SU-DHL-6 (cell line): Measurements from ENCODE around the gene GRIFIN.

ENCODE experiments used
- H2AFZ ChIP-seq: fragments of 200-600 bp; sonication (generic); 2 replicates; pipeline ENCODE4 v1.6.1; 2014; ENCODE audit warnings: low read depth, mild to moderate bottlenecking, moderate library complexity, mixed read lengths, antibody characterized with exemption, low read length; ENCODE audit not compliant: severe bottlenecking
- H3F3A ChIP-seq: fragments of 200-600 bp; shearing (Covaris generic); 2 replicates; pipeline ENCODE4 v1.6.0; 2016; ENCODE audit warnings: antibody characterized with exemption, mild to moderate bottlenecking; ENCODE audit not compliant: insufficient read depth
- H3K27ac ChIP-seq: fragments of 200-600 bp; sonication (generic); 2 replicates; pipeline ENCODE4 v1.5.1; 2016; ENCODE audit warnings: low read depth, mild to moderate bottlenecking, low read length, moderate library complexity, mixed read lengths
- H3K27me3 ChIP-seq: fragments of 200-600 bp; sonication (generic), shearing (Covaris generic); 2 replicates; pipeline ENCODE4 v1.6.0; 2014; ENCODE audit warnings: mild to moderate bottlenecking, low read length
- H3K36me3 ChIP-seq: fragments of 200-600 bp; sonication (generic); 2 replicates; pipeline ENCODE4 v1.6.1; 2014; ENCODE audit warnings: mild to moderate bottlenecking, low read length, mixed read lengths
- H3K4me2 ChIP-seq: fragments of 300-600, 200-600 bp; shearing (Covaris generic), sonication (generic); 2 replicates; pipeline ENCODE4 v1.6.0; 2014; ENCODE audit warnings: low read length, low read depth, mild to moderate bottlenecking; ENCODE audit not compliant: poor library complexity, severe bottlenecking
- H3K4me3 ChIP-seq: fragments of 200-600 bp; sonication (generic); 2 replicates; pipeline ENCODE4 v1.5.1; 2014; ENCODE audit warnings: antibody characterized with exemption, low read length, mild to moderate bottlenecking, mixed read lengths; ENCODE audit not compliant: insufficient read depth, poor library complexity, severe bottlenecking
- H3K79me2 ChIP-seq: fragments of 200-600 bp; sonication (generic); 2 replicates; pipeline ENCODE4 v1.6.1; 2014; ENCODE audit warnings: mild to moderate bottlenecking, low read length, moderate library complexity; ENCODE audit not compliant: insufficient read depth
- H3K9ac ChIP-seq: fragments of 200-600 bp; sonication (generic); 2 replicates; pipeline ENCODE4 v1.7.0; 2014; ENCODE audit warnings: mild to moderate bottlenecking, low read length
- H3K9me2 ChIP-seq: fragments of 200-600 bp; sonication (generic); replicated peaks from 2 replicates; pipeline ENCODE4 v1.6.1; 2014; ENCODE audit warnings: low read length; ENCODE audit not compliant: insufficient read depth
- H3K9me3 ChIP-seq: fragments of 200-600 bp; sonication (generic); 2 replicates; pipeline ENCODE4 v1.6.1; 2014; ENCODE audit warnings: low read length, mixed read lengths; ENCODE audit not compliant: insufficient read depth
- H4K20me1 ChIP-seq: fragments of 200-600 bp; sonication (generic); 2 replicates; pipeline ENCODE4 v1.6.1; 2014; ENCODE audit warnings: low read depth, mild to moderate bottlenecking, antibody characterized with exemption, low read length, moderate library complexity, mixed read lengths
- EZH2phosphoT487 ChIP-seq: fragments of 200-600 bp; sonication (generic), shearing (Covaris generic); conservative IDR thresholded peaks from 2 replicates; pipeline ENCODE4 v1.6.1; 2018; ENCODE audit warnings: mild to moderate bottlenecking, antibody characterized with exemption, low read length, moderate library complexity, mixed read lengths
- TF ChIP-seq, protein P1 (sequence below): fragments of 200-600 bp; sonication (generic); IDR thresholded peaks from one replicate; pipeline ENCODE4 v1.5.1; 2017; ENCODE audit warnings: antibody characterized with exemption, mild to moderate bottlenecking, low read length, moderate library complexity; ENCODE audit not compliant: insufficient read depth, poor library complexity, severe bottlenecking

The GRIFIN gene

DNA sequence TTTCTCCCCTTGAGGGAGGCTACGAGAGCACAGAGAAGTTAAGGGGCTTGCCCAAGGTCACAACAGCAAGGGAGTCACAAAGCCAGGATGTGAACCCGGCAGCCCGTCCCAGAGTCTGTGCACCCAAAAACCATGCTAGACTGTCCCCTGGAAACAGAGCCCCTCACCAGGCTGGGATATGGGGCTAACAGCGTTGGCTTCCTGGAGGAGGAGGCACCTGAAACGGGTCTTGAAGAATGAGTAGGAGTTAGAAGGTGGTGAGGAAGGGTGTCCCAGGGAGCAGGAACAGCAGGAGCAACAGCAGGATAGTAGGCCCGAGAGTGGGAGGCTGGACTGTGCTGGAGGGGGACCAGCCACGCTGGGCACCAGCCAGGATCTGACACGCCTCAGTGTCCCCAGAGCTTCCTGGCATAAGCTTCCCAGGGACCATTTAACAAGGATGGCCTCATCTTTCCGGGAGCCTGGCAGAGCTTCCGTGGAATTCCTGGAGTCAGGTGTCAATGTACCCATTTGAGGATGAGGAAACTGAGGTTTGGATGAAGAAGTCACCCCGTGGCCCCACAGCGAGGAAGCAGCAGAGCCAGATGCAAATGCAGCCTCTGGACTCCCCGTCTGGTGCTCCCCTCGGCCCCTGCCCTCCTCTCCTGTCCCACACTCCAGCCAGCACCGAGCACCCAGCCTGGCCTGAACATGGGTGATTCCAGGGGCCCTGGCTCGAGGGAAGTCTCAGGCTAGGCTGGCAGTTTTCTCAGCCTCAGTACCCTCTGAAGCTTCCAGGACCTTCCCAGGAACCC, 3.3 kb upstream of the GRIFIN start:
- no peak overlapping the region for H3K4me2 ChIP-seq
- no peaks in the 10 kb centered on the region for H3K27me3 ChIP-seq
- H4K20me1 ChIP-seq, result no peaks in the 10 kb centered on the region
- H3K9me2 ChIP-seq, result no peaks in the 10 kb centered on the region
- no peaks in the 10 kb centered on the region for H3K9me3 ChIP-seq
- no peak overlapping the region for H3K9ac ChIP-seq
- H3K4me3 ChIP-seq, result no peak overlapping the region
- H3K36me3 ChIP-seq, result no peaks in the 10 kb centered on the region
- H3F3A ChIP-seq, result no peaks in the 10 kb centered on the region
- H3K27ac ChIP-seq, result no peak overlapping the region
- no peak for TF ChIP-seq EZH2phosphoT487
- TF ChIP-seq, protein P1, sequence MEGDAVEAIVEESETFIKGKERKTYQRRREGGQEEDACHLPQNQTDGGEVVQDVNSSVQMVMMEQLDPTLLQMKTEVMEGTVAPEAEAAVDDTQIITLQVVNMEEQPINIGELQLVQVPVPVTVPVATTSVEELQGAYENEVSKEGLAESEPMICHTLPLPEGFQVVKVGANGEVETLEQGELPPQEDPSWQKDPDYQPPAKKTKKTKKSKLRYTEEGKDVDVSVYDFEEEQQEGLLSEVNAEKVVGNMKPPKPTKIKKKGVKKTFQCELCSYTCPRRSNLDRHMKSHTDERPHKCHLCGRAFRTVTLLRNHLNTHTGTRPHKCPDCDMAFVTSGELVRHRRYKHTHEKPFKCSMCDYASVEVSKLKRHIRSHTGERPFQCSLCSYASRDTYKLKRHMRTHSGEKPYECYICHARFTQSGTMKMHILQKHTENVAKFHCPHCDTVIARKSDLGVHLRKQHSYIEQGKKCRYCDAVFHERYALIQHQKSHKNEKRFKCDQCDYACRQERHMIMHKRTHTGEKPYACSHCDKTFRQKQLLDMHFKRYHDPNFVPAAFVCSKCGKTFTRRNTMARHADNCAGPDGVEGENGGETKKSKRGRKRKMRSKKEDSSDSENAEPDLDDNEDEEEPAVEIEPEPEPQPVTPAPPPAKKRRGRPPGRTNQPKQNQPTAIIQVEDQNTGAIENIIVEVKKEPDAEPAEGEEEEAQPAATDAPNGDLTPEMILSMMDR, result no peak
- H2AFZ ChIP-seq, result no peak overlapping the region
- no peaks in the 10 kb centered on the region for H3K79me2 ChIP-seq

DNA sequence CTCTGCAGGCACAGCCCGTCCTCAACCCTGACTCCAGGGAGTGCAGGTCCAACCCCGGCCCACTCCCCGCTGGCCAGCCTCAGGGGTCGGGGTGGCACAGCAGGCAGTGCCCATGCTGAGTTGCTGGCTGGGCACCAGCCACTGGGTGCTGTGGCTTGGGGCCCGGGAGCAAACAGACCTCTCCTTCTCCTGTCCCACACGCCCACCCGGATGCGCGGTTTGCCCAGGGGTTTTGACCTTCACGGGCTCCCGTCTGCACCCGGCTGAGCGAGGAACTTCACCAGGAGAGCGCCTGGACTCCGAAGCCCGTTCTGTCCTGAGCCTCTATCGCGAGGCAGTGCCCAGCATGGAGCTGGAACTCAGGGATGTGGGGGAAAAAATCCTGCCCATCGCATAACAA, 2.6 kb upstream of the GRIFIN start:
- Histone ChIP-seq H3F3A (no peaks in the 10 kb centered on the region), H3K4me2 (no peak overlapping the region), H3K36me3 (no peaks in the 10 kb centered on the region), H2AFZ (no peak overlapping the region), H3K9me2 (no peaks in the 10 kb centered on the region), H3K9ac (no peak overlapping the region), H3K27ac (no peak overlapping the region), H3K4me3 (no peak overlapping the region), H3K79me2 (no peaks in the 10 kb centered on the region), H4K20me1 (no peaks in the 10 kb centered on the region), H3K9me3 (no peaks in the 10 kb centered on the region), H3K27me3 (no peaks in the 10 kb centered on the region)
- no peak for TF ChIP-seq EZH2phosphoT487
- TF ChIP-seq, protein P1, result no peak

DNA sequence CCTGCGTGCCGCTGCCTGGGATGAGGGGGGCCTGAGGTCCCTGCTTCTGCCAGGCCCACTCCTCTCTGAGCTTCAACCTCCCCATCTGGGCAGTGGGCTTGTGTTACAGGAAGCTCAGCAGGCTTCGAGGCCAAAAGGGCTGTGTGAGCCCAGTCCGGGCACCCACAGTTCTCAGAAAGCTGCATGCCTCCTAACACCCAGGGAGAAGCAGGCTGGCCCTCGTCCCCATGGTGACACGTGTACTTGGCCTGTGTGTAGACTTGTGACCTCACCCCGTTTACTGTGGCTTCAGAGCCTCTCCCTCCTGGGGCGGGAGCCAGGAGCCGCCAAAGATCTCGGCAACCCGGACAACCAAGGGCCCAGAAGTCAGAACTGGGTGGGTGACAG, 2.2 kb upstream of the GRIFIN start:
- H3K9me3 ChIP-seq, result no peaks in the 10 kb centered on the region
- no peak overlapping the region for H3K9ac ChIP-seq
- H3K36me3 ChIP-seq, result no peaks in the 10 kb centered on the region
- no peak overlapping the region for H3K4me3 ChIP-seq
- no peaks in the 10 kb centered on the region for H3F3A ChIP-seq
- no peaks in the 10 kb centered on the region for H4K20me1 ChIP-seq
- H3K4me2 ChIP-seq, result no peak overlapping the region
- no peak for TF ChIP-seq EZH2phosphoT487
- TF ChIP-seq, protein P1, result no peak
- no peaks in the 10 kb centered on the region for H3K79me2 ChIP-seq
- no peak overlapping the region for H3K27ac ChIP-seq
- no peak overlapping the region for H2AFZ ChIP-seq
- no peaks in the 10 kb centered on the region for H3K9me2 ChIP-seq
- no peaks in the 10 kb centered on the region for H3K27me3 ChIP-seq
